ENCODE results near the gene SAMD10.
"Not testable (repeated sequence)": the region's sequence is repeated elsewhere in the genome, so short reads cannot be mapped to it uniquely, and the experiment has no call there.

The SAMD10 gene

DNA sequence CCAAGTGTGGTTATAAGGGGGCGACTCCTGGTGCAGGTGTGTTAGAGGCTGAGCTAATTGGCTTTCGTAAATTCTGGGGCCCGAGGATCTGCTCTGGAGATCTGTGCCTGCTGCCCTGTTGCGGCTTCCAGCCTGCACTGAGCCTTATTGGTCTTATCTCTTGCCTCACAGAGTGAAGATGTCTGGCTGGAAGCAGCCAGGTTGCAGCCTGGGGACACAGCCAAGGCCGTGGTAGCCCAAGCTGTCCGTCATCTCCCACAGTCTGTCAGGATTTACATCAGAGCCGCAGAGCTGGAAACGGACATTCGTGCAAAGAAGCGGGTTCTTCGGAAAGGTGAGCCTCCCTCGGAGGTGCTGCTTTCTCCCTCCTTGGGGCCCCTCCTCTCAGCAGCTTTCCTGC, 21.5 kb upstream of the SAMD10 start:
- no peak for DNase-seq

DNA sequence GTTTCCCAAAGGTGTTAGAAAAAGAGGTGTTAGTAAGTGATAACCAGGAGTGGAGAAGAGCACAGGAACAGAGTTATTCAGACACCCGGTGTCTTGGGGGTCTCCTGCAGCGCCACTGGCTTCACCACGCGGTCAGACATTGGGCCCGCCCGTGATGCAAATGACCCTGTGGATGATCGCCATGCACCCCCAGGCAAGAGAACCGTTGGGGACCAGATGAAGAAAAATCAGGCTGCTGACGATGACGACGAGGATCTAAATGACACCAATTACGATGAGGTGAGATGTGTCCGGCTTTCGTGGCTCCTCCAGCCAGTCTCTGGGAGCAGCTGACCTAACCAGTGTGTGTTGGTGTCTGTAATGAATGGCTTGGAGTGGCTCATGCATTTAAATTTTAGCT, 3.5 kb upstream of the SAMD10 start:
- DNase-seq: no peak

DNA sequence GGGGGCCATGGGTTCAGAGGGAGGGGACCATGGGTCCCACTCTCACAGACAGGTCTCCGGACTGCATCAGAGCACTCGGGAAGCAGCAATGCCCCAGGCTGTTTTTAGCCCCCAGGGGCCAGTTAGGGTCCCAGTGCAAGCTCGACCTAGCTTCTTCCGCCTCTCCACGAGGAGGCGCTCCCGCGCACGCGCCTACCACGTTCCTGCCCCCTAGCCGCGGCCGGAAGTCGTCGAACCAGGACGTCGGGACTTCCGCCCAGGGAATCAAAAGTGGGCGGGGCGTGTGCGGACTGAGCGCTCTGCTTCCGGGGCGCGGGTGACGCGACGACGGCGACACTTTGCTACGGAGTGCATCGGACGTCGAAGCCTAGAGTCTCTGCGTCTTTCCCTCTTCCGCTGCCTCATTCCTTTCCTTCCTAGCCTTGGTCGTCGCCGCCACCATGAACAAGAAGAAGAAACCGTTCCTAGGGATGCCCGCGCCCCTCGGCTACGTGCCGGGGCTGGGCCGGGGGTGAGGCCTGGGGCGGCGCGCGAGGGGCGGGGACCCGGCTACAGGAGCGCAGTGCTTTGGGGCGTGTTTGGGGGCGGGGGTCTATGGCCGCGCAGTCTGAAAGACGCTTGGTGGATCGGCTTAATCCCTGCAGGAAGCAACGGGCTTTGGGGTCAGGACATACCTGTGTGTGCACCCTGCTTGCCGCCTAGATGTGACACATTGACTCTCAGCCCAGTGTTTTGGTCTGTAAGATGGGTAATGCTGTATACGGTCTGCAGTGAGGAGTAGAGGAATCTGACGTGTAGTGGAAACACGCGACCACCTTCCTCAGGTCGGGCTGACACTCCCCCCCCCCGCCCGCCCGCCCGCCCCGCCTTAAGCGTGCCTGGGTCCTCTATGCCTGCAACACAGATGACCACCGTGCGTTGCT, 1.6 kb upstream of the SAMD10 start, which contains the start of gene PRPF6:
Gene PRPF6, plus strand, starts transcription at position 327 of the 923 bp plus-strand sequence. Its CDS starts 114 bp downstream, at position 441.
- peak; percentile 95 for DNase-seq

DNA sequence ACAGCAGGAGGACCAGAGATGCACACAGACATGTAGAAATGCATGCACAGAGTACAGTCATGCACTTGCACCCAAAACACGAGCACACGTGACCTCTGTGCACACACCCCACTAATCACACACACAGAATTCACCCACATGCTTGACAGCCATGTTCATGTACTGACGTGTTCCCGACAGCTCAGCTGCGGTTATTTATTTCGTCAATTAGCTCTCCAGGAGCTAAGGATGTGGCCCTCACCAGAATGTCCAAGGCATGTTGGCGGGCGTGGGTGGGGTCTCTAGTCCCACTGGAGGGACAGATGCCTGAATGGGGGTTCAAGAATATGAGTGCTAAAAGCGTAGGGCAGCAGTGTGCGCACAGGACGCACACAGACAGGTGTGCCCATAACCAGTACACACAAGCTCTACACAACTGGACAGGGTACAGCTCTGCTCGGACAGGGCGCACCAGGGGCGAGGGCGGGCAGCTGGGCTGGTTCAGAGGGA, 919 bp upstream of the SAMD10 start:
- DNase-seq: no peak

DNA sequence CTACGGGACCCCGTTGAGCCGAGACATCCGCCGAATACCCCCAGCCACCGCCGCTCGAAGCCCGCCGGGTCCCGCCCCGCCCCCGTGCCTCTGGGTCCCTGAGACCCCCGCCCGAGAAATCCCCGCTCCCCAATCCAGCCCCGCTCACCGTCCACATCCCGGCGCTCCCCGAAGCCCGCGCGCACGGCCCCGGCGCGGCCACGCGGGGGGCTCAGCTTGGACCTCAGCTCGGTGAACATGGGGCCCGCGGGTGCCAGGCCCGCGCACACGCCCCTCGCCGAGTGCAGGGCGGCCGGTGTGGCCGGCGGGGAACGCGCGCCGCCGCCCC, 249 bp downstream of the SAMD10 start:
- no peak for DNase-seq

DNA sequence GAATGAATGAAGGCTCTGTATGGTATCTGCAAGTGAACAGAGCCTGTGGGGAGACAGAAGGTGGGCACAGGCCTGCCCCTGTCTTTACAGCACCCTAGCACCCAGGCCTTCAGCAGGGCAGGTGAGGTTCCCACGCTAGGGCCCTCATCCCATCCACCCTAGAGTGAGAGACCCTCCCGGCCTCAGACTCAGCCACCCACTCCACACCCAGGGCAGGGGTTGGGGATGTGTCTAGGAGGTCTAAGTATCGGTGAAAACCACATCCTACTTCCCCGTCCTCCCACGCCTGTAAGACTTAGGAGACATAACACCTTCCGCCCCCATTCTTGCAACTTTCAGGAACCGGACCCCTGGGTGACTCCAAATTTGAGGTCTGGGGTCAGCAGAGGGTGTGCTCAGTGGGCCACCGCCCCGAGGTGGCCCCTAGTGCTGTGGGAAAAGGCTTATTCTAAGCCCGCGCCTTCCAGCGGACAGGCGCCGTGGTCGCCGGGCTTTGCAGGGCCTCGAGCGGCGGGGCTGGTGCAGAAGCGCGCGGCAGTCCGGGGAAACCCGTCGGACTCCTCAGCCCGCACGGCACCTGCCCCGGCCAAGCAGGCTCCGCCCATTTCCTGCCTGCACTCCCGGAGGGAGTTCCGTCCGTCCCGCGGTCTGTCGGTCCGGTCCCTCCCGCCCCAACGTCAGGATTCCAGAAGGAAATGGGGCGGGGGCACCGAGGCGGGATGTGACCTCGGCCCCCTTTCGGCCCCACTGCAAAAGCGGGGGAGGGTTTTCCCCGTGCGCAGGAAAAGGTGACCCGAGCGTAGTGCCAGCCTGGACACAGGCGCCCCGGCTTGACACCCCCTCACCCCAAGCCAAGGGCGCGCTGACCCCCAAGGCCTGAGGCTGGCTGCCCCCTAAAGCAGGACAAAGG, 868 bp downstream of the SAMD10 start:
- peak; percentile 76 for DNase-seq

DNA sequence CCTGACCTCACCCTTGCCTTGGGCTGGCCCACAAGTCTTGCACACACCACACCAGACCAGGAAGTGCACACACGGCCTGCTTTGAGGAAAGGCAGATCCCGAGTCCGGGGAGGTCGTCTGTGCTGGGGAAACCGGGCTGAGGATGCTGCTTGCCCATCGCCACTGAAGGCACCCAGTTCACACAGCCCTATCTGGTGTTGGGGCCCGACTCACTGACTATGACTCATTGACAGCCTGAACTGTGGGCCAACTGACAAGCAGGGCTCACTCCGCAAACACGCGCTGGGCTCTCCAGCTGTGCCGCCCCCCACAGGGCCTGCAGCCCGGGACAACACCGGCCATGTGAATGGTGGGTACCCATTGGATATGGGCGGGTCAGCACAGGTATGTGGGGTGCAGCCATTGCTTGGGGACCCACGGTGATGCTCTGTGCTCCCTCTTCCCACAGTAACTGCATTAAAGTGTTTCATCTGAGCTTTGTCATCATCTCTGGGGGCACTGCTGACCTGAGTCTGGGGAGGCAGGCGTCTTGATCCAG, 1.6 kb downstream of the SAMD10 start:
- peak; percentile 60 for DNase-seq

DNA sequence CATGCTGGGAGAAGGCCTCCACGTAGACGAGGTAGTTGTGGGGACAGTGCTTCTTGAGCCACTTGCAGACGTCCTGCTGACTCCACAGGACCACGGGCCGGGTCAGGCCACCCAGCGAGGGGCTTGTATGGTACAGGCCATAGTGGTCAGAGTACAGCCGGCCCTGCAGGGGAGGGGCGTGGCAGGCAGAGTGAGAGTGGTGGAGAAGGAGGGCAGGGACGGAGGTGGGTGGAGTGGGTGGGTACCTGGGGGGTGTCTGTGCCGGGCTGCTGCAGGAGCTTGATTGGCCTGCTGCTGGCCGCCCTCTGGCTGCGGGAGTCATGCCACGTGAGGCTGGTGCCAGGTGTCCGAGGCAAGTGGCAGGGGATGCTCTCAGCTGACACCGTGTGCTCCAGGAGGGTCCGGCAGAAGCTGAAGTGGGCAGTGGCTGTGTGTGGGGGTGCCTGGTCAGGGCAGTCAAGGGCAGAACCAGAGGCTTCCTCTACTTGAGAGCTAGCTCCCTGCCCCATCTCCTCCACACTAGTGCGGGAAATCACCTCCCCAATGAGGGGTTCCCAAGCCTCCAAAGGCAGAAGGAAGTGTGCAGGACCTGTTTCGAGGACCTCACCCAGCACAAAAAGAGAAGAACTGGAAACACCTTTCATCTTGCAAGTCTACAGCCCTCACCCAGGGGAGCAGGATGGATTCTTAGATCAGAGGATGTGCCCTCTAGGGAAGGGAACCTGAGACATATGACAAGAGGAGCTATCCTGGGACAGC, 2.3 kb downstream of the SAMD10 start:
- no peak for DNase-seq

DNA sequence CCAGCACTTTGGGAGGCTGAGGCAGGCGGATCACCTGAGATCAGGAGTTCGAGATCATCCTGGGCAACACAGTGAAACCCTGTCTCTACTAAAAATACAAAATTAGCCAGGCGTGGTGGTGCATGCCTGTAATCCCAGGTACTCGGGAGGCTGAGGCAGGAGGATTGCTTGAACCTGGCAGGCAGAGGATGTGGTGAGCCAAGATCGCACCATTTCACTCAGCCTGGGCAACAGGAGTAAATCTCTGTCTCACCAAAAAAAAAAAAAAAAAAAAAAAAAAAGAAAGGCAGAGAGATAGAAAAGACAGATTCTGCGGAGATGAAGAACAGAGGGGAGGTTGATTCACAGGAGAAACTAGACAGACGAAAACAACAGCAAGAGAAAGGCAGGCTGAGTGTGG, 2.9 kb downstream of the SAMD10 start:
- DNase-seq: not testable (repeated sequence)

DNA sequence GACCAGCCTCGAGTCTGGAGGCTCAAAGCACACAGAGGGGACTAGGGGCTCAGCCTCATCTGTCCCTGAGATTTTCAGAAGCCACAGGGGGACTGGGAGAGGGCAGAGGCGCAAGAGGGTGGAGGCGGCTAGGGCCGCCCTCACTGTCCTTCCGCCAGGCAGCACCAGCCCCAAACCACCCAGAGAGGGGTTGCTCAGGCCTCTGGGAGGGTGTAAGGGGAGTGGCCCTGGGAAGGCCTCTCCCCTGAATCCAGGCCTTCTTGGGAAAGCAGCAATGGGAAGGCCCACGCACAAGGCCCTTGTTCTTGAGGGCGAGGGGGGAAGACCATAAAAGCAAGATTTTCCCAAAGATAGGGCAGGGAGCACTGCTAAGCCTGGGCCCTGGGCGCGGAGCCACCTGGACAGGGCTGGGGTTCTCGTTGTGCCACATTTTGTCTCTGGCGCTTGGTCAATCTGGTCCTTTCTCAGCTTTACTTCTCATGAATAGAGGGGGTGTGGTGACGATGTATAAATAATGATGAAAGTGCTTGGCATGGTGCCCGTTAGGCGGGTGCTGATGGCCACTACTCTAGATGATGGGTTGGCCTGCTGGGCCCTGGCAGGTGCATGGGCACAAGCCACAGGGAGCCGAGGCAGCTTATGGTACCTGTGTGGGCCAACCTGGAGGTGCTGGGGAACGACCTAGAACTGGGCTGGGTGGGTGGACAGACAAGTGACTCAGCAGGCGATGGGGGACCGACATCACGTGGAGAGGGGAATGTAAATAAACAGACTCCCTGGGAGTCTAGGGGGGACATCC, 4.8 kb downstream of the SAMD10 start:
- no peak for DNase-seq

DNA sequence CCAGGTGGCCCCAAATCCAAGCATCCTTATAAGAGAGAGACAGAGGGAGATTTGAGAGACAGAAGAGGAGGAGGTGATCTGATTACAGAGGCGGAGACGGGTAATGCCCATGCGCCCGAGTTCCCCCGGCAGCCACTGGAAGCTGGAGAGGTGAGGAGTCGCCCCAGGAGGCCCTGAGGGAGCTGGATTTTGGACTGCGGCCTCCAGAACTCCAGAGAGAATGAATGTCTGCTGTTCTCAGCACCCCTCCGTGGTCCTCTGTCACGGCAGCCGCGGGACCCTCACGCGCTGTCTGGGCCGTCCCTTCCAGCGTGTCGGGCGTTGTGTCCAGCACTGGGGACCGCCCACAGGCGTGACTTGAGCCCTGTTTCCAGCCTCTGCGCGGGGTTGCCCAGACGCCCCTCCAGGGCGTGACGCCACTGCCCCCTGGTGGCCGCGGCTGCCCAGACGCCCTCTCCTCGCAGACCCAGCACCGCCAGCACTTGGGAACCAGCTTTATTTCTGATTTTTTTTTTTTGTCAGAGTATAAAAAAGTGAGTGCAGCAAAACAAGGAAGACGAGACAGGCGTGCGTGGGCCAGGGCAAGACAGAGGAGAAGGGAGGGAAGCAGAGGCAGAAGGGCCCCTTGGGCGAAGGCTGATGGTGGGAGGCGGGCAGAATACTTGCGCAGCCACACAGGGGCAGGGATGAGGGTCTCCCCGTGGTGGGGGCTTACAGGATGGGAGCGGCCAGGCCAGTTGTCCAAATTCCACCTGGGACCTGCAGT, 5.6 kb downstream of the SAMD10 start:
- DNase-seq: peak; percentile 89

DNA sequence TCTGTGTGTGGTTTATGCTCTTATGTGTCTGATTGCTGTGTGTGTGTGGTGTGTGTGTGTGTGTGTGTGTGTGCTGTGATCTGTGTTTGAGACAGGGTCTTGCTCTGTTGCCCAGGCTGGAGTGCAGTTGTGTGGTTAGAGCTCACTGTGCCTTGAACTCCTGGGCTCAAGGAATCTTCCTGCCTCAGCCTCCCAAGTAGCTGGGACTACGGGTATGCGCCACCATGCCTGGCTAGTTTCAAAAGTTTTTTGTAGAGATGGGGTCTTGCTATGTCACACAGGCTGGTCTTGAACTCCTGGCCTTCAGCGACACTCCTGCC, 6.3 kb downstream of the SAMD10 start:
- DNase-seq: no peak

DNA sequence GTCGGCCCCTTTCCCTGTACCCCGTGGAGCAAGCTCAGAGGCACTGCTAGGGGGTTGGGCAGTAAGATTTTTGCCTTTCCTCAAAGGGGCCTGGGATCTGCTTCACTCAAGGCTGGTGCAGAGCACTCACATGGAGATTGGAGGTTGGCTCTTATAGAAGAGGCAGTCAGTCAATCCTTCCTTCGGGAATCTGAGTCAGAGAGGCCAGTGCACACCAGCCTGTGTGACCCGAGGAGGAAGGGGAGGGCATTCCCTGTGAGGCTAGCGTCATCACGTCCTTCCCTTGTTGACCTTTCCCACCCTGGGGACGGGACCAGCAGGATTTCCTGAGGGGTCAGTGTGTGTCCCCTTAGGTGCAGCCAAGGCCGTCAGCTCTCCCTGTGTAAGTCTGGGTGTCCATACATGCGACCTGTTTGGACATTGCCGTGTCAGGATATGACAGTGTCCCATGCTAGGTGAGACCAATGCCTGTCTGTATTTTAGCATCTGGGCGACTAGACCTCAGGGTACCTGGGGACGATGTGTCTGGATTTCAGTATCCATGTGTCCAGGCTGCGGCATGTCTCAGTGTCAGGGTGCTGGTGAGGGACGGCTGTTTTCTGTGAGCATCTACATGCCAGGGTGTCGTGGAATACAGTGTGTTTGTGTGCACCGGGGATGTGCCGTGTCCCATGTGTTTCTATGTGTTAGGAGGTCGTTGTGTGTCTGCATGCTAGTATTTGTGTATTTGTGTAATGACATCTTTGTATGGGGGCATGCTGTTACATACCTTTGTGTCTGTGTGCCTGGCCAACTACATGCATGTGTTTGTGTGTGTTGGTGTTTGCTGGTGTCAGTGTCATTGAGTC, 6.9 kb downstream of the SAMD10 start:
- no peak for DNase-seq

DNA sequence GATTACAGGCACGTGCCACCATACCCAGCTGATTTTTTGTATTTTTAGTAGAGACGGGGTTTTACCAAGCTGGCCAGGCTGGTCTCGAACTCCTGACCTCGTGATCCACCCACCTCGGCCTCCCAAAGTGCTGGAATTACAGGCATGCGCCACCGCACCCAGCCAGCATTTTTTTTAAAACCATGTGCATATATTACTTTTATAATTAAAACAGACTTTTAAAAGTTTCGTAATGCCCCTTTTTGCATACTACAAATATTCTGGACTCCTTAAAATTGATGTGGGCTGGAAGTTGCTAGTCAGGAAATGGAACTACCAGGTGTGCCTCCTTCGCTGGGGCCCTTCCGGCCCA, 7.5 kb downstream of the SAMD10 start:
- not testable (repeated sequence) for DNase-seq

DNA sequence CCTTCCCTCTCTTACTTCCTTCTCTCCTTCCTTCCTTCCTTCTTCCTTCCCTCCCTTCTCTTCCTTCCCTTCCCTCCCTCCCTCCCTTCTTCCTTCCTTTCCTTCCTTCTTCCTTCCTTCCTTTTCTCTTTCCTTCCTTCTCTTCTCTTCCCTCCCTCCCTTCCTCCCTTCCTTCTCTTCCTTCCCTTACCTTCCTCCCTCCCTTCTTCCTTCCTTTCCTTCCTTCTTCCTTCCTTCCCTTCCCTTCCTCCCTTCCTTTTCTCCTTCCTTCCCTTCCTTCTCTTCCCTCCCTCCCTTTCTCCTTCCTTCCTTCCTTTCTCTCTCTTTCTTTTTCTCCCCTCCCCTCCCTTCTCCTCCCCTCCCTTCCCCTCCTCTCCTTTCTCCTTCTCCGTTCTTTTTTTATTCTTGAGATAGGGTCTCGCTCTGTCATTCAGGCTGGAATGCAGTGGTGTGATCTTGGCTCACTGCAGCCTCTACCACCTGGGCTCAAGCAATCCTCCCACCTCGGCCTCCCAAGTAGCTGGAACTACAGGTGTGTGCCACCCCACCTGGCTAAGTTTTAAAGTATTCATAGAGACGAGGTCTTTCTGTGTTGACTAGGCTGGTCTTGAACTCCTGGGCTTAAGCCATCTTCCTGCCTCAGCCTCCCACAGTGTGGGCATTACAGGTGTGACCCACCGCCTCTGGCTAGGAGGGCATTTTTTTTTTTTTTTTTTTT, 8.6 kb downstream of the SAMD10 start:
- DNase-seq: no peak

DNA sequence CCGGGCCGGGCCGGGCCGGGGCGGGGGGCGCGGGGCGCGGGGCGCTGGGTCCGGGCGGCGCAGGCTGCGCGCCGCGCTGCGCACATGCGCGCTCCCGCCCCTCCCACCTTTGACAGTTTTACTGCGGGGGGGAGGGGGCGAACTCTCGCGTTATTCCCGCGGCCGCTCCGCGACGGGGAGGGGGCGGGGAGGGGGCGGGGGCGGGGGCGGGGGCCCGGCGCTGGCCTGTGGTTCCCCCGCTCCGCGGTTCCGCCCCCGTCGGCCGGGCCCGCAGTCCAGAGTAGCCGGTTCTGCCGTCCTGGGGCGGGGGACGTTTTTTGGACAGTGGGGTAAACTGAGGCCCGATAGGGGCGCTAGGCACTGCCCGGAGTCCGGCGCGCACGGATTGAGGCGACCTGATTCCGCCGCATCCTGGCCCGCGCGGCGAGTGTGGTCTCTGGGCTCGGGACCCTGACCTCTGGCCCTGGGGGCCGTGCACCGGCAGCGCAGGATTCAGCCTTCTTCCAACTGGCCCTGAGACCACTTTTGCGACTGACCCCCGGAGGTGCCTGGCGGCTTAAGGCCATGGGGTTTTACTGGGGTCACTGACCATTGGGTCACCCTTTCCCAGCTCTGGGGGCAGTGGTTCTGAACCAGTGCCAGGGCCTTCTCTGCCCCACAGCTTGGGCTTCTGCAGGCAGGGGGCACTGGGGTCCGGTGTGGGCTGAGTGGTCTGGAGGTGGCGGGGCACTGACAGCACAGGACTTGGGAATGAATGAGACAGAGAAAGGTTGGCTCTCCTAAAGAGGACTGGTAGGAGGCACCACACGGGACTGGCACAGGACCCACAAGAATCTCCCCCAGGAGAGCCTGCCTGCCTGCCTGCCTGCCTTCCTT, 9.4 kb downstream of the SAMD10 start, which contains the start of gene ZNF512B:
Gene ZNF512B, minus strand, starts transcription at position 93 of the 876 bp plus-strand sequence. CDS start 1,980 bp downstream, outside the sequence.
- peak; percentile 70 for DNase-seq

DNA sequence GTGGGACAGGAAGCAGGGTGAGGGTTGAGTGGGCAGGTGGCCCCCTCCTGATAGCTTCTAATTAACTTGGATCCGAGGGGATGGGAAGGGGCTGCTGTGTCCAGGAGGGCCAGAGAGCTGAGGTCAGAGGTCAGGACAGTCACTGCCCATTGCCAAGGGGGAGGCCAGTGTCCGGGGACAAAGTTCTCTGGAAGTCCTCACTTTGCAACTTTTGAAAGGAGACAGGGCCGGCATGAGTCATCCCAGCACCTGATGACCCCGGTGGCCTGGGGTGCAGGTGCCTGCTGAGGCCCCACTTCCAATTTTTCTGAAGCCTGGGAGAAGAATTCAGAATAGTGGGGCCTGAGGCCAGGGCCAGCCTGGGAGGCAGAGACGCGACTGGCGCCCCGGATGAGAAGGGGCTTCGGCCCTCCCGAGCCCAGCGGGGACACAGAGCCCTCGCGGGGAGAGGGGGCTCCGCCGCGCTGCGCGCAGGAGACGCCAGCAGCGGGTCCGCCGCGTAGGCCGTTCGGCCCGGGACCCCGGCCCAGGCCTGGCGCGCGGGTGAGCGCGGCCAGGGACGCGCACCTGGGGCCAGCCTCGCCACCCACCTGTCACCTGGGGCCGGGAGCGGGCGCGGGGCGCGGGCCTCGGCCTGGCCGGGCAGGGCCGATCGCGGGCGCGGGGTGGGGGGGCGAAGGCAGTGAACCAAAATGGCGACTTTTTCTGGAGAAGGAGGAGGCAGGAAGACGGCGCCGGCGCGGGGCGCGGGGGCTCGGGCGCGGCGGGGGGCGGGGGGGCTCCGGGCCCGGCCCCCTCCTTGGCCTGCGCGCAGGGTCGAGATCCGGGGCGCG, 10.3 kb downstream of the SAMD10 start:
- DNase-seq: peak; percentile 49
